ENCODE results near the gene MAEA.
"Not testable (repeated sequence)": the region's sequence is repeated elsewhere in the genome, so short reads cannot be mapped to it uniquely, and the experiment has no call there.

Gene MAEA

DNA sequence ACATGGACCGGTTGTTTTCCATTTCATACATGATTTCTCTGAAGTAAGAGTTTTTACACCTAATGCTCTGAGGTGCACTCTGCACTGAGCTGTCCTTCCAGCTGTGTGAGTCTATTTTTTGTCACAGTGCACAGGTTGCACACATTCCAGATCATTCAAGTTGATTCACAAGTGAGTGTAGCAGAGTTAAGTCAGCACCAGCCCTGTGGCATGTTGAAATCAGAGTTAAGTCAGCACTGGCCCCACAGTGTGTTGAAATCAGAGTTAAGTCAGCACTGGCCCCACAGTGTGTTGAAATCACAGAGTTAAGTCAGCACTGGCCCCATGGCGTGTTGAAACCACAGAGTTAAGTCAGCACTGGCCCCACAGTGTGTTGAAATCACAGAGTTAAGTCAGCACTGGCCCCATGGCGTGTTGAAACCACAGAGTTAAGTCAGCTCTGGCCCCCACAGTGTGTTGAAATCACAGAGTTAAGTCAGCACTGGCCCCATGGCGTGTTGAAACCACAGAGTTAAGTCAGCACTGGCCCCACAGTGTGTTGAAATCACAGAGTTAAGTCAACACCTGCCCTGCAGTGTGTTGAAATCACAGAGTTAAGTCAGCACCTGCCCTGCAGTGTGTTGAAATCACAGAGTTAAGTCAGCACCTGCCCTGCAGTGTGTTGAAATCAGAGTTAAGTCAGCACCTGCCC is 45.6 kb downstream of the MAEA start:
- not testable (repeated sequence) for DNase-seq (ENCODE audit: low read depth, low spot score)

DNA sequence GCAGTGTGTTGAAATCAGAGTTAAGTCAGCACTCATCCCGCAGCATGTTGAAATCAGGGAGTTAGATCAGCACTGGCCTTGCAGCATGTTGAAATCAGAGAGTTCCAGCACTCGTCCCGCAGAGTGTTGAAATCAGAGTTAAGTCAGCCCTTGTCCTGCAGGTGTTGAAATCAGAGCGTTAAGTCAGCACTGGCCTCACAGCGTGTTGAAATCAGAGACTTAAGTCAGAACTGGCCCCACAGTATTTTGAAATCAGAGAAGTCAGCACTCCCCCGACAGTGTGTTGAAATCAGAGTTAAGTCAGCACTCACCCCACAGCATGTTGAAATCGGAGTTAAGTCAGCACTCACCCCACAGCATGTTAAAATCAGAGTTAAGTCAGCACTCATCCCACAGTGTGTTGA is 46.4 kb downstream of the MAEA start:
- DNase-seq (ENCODE audit: low read depth, low spot score): no peak

DNA sequence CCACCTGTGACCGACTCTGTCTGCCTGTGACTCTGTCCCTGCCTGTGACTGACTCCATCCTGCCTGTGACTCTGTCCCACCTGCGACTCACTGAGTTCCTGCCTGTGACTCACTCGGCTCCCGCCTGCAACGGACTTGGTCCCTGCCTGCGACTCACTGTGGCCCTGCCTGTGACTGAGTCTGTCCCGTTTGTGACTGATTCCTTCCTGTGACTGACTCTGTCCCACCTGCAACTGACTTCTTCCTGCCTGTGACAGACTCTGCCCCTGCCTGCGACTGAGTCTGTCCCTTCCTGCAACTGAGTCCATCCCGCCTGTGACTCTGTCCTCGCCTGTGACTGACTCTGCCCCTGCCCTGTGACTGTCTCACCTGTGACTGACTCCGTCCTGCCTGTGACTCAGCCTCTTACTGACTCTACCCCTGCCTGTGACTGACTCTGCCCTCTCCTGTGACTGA is 47.7 kb downstream of the MAEA start:
- peak; percentile 18 for DNase-seq (ENCODE audit: low read depth, low spot score)

DNA sequence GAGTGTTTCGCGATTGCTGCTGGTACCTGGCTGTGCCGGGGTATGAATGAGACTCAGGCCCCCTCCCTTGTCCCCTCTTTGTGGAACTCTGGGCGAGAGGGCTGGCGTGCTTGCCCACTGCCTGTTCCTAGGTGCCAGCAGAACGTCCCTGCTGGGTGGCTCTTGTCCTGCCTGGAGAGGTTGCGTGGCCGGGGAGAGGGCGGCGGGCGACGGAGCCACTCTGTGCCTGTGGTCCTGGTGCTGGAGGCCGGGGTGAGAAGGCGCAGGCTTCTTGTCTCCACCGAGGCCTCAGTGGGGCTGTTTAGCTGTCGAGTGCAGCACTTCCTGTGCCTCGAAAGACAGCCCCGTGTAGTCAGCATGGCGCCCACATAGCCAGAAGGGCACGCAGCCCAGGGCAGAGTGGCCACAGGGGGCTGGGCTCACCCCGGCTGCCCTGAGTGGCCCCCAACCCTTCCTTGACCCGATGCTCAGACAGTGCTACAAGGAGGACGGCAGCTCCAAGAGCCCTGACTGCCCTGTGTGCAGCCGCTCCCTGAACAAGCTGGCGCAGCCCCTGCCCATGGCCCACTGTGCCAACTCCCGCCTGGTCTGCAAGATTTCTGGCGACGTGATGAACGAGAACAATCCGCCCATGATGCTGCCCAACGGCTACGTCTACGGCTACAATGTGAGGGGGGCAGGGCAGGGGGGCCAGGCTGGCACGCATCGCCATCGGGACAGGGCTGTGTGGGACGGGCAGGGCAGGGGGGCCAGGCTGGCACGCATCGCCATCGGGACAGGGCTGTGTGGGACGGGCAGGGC is 48.5 kb downstream of the MAEA start:
- no peak for DNase-seq (ENCODE audit: low read depth, low spot score)

DNA sequence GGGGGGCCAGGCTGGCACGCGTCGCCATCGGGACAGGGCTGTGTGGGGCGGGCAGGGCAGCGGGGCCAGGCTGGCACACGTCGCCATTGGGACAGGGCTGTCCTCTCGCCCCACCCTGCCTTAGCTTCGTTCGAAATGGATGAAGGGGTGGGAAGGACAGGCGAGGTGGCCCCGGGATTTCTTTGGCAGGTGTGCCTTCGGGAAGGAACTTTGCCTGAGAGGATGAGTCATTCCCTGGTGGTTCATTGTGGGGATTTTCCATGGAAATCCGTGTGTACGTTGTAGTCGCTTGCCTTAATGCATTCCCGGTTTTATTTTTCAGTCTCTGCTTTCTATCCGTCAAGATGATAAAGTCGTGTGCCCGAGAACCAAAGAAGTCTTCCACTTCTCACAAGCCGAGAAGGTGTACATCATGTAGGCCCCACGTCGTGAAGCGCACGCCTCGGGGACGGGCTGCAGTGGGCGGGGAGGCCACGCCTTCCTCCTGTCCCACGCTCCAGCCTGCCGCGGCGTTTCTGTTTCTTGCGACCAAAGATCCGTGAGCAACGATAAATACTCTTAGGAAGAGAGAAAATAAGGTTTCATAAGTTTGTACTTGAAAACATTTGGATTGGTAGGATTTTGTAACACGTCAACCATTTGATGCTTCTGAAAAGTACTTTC is 49.2 kb downstream of the MAEA start:
- DNase-seq (ENCODE audit: low read depth, low spot score): no peak

DNA sequence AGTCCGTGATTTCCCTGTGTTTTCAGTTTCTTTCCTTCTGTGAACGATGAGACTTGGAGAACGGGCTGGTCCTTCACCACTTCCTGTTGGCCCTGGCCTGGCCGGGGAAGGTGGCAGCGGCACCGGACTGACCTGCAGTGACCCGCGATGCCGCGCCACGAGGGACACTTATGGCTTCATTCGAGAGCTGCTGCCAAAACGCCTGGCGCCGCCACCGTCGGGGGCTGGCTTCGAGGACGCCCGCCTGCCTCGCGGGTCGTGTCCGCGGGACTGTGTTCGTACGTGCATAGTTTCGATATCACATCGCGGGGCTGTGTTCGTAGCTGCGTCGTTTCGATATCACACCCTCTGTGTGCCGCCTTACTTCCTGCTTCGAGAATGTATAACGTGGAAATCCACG is 49.8 kb downstream of the MAEA start:
- DNase-seq (ENCODE audit: low read depth, low spot score): no peak

DNA sequence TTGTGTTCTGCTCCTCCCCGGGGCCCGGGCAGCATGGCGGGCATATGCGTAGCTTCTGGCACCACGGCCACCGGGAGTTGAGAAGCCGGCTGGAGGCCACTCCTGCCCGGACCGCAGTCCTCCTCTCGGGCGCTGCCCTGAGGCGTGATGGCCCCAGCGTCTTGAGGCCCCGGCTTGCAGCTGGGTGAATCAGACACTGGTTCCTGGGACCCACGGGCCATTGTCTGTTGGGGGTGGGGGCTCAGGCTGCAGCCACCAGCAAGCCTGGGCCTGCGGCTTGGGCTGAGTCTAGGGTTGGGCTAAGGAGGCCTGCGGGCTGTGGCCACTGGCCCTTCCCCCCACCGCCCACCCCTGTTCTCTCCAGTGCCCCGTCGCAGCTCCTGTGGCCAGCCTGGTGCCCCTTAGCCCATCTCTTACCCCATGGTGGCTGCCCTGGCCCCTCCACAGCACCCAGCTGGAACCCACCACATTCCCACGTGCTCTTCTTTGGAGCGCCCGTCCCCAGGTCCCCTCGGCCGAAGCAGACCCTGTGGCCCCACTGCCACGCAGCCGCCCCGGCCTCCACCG is 50.6 kb downstream of the MAEA start:
- DNase-seq (ENCODE audit: low read depth, low spot score): no peak

DNA sequence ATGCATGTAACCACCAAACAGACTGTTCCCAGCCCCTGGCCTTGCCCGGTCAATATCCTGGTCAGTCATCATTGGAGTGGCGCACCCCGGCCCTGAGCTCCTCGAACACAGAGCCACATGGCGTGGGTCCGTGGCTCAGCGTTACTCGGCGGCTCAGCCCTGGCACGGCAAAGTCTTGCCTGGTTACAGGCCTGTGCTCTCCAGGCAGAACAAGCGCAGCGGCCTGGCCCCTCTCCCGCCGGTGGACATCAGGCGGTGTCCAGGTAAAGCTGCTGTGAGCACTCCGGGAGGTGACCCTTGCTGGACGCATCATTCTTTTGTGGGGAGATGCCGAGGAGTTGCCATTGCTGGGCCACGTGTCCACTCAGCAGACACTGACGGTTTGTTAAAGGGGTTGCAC is 51.2 kb downstream of the MAEA start:
- DNase-seq (ENCODE audit: low read depth, low spot score): no peak

DNA sequence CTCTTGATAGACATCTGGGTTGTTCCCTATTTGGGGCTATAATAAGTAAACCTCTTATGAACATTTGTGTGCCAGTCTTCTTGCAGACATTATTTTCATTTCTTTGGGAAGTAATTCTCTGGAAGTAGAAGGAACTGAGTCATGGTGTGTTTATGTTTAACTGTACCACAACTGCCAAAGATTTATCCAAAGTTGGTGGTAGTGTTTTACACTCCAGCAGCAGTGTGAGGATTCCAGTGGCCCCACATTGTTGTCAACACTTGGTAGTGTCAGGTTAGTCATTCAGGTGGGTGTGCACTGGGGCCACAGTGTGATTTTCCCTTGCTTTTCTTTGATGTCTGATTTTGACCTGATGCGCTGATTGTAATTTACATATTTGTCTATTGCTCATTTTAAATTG is 52.3 kb downstream of the MAEA start:
- DNase-seq (ENCODE audit: low read depth, low spot score): no peak

DNA sequence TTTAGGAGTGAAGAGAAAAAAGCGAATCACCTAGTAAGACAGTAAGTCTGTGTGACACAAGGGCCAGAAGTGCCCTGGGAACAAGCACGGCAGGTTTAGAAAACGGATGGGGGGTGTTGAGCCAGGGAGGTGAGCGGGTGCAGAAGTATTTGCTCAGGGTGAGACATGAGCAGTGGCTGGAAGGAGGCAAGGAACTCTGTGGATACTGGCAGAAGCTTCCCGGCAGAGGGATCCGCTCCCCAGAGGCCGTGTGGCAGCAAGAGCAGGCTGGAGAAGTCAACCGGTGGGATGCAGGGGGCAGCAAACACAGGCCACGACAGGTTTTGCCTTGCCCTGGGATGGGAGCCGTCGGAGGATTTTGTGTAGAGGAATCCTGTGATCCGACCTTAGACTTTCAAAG is 55.0 kb downstream of the MAEA start:
- no peak for DNase-seq (ENCODE audit: low read depth, low spot score)

DNA sequence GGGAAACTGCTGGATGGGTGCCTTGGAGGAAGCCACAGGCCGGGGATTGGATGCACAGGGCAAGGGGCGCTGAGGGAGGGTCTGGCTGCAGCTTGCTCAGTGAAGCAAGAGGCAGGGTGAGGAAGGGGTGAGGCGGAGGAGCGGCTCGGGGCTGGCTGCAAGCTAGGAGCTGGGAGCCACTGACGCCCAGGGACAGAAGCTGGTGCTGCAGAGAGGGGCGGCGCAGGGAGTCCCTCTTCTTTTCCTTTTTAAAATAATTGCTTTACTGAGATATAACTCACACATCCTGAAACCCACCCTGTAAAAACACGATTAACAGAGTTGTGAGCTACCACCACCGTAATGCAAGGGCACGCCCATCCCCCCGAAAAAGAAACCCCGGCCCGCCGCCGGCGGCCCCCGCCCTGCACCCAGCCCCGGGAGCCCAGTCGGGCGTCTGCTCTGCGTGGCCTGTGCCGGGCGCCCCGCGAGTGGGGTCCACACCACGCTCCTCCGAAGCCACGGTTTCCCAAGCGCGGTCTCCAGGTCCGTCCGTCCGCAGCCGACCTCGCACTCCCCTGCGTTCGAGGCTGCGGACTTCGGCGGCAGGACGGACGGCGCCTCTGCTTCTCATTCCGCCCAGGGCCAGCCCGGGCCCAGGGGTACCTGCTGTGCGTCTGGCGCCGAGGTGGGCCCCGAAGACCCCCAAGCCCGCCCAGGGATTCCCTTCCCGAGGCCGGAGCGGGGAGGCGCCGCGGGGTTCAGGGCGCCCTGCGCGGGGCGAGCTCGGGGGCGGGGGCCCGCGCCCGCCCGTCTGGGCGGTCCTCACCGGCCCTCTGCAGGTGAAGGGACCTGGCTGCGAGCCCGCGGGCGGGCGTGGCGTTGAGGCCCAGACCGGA is 56.5 kb downstream of the MAEA start:
- DNase-seq (ENCODE audit: low read depth, low spot score): no peak

DNA sequence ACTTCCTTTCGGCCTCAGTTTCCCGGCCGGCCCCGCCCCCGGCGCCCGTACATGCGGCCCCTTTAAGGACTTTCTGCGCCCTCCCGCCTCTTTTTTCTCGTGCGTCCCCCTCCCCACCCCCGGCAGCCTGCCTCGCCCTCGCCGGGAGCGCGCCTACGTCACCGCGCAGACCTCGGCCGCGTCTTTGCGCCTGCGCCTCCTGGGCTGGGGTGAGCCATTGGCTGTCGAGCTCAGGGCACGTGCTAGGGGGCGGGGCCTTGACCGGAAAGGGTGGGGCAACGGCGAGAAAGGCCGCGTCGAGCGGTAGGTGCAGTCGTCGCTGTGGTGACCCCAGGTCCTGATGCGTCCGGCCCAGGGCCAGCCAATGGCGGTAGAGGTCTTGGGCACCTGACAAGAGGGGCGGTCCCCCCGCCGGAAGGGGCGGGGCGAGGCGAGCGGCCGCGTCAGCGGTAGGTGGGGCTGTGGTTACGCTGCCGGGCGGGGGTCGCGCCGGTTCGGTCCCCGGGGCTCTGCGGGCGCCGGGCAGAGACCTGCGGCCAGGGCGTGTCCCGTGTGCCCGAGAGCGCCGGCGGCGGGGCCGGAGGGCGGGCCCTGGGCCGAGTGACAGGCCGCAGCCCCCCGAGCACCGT is 57.2 kb downstream of the MAEA start, which contains the start of gene UVSSA:
Gene UVSSA, plus strand, starts transcription at position 428 of the 629 bp plus-strand sequence. CDS start 884 bp downstream, outside the sequence.
- DNase-seq (ENCODE audit: low read depth, low spot score): peak; percentile 100

DNA sequence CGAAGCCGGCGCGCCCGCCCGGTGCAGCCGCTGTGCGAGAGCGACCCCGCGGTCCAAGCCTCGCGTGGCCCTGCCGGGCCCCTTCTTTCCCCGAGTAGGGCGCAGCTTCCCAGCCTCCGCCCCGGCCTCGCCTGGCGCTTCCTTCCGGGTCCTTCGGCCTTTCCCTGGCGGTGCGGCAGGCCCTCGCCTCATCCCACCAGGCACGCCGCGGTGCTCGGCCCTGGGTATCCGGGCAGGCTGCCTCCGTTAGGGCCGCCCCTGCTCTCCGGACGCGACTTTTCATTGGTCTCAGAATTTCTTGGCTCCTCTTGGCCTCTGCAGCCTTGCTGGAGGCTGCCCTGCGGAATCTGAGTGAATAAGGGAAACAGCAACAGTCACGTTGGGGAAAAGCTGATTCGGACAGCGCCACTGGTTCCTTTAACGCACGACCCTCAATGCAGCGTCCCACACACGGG is 57.7 kb downstream of the MAEA start:
- DNase-seq (ENCODE audit: low read depth, low spot score): no peak

DNA sequence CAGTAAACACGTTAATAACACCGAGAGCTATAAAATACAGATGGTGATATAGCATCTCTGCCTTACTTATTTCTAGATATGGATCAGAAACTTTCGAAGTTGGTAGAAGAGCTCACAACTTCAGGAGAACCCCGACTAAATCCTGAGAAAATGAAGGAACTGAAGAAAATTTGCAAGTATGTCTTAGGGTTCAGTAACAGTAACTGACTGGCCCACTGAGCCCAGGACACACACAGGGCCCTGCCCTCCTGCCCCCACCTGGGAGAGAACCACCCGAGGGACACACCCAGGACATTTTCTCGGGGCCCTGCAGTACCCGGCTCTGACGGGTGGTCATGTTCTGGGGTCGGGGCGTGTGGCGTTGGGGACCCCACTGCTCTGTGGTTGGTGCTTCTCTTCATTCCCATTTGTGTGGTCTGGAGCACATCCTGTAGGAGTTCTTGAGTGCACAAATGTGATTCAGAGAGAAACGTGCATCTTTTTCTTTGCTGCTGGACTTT is 58.4 kb downstream of the MAEA start:
- no peak for DNase-seq (ENCODE audit: low read depth, low spot score)

DNA sequence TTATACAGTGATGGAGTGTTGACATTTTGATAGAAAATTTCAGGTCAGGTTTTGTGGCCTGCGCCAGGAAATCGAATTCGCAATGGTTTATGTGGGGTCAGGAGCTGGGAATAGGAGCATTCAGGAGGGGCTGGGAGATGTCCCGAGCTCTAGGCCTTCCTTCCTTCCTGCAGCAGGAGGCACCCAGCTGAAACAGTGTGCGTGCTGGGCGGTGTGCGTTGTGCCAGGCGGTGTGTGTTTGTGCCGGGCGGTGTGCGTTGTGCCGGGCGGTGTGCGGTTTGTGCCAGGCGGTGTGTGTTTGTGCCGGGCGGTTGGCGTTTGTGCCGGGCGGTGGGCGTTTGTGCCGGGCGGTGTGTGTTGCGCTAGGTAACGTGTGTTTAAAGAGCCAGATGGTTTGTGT is 59.1 kb downstream of the MAEA start:
- DNase-seq (ENCODE audit: low read depth, low spot score): no peak

DNA sequence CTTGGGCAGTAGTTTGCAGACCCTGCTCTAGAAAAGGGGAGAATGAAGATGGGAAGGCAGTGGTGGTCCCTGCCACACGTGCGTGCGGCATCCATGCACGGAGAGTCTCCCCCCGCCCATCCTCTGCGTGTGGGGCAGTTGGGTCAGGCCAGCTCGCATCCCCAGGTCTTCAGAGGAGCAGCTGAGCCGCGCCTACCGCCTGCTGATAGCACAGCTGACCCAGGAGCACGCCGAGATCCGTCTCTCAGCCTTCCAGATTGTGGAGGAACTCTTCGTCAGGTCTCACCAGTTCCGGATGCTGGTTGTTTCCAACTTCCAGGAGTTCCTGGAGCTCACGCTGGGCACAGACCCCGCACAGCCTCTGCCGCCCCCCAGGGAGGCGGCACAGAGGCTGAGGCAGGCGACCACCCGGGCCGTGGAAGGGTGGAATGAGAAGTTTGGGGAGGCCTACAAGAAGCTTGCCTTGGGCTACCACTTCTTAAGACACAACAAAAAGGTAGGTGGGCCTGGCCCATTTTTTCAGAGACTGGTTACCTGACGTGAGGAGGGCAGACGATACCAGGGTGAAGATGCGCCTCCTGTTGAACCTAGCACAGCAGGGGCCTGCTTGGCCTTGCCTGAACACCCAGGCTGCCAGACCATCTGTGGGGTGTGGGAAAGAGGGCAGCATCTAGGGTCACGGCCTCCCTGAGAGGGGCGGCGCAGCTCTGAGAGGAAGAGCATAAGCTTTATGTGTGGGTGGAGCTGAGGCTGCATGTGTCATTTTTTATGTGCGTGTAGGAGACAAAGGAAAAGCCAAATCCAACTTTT is 59.9 kb downstream of the MAEA start:
- no peak for DNase-seq (ENCODE audit: low read depth, low spot score)

DNA sequence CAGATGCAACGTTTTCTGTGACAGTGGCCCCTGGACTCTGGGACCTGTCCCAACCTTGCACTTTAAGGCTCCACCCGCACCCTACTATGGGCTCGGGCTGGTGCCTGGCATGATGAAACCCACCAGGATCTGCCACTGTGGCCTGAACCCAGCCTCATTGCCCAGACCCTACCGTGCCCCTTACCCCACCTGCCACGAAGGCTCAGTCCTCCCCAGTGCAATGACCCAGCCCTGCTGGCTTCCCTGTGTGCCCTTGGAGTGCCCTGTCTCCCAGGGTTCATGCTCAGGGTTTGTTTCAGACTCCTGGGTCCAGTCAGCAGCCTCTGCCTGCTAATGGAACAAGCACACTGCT is 60.5 kb downstream of the MAEA start:
- no peak for DNase-seq (ENCODE audit: low read depth, low spot score)

DNA sequence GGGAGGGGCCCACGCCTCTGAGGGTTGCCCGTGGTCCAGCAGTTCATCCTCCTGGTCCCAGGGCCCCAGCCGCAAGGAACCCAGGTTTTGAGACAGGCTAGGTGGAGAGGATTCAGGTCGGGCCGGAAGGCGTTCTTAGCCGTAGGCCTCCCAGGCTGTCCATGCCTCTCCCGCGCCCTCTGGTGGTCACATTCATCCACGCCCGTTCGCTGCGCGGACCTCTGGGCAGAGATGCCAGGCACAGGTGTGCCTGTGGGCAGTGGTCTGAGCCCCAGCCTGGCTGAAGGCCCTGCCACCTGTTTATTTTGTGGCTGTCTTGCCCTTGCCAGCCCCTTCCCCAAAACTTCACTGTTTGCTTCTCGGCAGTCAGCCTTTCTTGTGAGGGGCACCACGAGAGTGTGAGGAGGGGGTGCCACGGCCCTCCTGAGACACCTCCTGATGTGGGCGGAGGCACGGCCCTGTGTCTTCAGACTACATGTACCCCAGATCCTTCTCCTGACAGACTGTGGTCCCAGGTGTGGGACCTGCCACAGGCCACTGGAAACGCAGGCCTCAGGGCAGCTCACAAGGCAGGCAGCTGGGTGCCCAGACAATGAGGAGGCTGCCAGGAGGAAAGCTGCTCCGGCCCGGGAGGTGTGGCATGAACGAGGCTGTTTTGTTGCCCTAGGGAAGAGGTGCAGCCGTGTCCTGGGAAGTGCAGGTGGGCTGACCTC is 62.3 kb downstream of the MAEA start:
- DNase-seq (ENCODE audit: low read depth, low spot score): peak; percentile 74

DNA sequence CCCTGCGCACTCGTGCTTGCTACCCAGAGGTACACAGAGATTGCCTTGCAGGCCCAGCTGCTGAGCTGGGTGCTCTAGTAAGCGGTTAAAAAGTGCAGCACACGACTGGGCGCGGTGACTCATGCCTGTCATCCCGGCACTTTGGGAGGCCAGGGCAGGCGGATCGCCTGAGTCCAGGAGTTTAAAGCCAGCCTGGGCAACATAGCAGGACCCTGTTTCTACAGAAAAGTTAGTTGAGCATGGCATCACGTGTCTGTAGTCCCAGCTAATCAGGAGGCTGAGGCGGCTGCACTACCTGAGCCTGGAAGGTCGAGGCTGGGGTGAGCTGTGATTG is 62.8 kb downstream of the MAEA start:
- DNase-seq (ENCODE audit: low read depth, low spot score): no peak
